Measurements from ENCODE around the gene FAM72A. TPM values are rescaled to one million over a fixed set of nuclear protein-coding genes. Genes with fewer than 3 reads are reported as not detected.
"Not testable (repeated sequence)": the region's sequence is repeated elsewhere in the genome, so short reads cannot be mapped to it uniquely, and the experiment has no call there.

FAM72A gene
- total RNA-seq, 2 donors from 2014 or later: 1.5 TPM; not detected in 1

DNA sequence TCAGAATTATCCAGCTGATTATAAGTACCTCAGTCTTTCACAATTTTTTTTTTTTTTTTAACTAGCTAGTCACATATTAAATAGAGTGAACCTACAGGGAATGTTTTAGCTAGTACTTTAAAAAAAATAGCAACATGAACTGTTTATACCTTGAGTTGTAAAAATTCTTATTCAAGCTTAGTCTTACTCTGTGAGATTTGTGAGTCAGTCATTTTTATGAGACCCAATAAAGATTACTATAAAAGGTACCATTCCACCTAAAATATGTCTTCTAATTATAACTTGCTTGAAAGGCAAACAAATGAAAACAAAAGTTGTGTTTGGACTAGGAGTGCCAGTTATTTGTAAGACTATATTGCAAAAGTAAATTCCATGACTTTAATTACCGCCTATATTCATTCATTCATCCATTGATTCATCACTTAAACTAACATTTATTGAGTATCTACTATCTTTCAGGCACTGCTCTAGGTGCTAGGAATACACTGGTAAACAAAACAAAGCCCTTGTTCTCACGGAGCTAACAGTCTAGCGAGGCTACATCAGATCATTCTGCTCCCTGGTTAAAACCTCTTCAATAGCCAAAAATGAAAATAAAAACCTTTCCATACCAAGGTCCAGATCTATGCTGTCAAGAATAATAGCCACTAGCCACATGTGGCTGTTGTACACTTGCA lies 5.8 kb downstream of the FAM72A start:
- ATAC-seq; H3K4me1 Mint-ChIP-seq; H3K9me3 ChIP-seq (ENCODE audit: control insufficient read depth, low read length, poor library complexity, severe bottlenecking); H3K27ac Mint-ChIP-seq; DNase-seq; H3K4me3 Mint-ChIP-seq; H3K27me3 Mint-ChIP-seq; H3K36me3 Mint-ChIP-seq (ENCODE audit: low read depth): not testable (repeated sequence)

DNA sequence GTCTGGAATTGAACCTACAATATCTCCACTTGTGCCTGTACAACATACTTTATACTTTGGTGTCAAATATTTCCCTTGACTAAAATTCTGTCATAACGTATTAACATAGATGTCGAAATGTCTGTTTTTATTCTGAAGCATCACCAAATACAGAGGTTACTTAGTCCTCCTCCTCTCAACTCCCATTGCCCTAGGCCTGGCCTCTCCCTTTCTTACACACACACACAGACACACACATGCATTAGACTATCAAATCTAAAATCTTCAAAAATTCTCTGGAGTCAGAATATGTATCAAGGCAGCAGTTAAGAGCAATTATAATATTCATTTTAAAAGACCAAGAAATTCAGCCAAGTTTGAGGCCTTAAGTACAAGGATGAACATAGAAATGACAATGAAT lies 7.5 kb downstream of the FAM72A start:
- not testable (repeated sequence) for ATAC-seq; H3K27me3 Mint-ChIP-seq; H3K9me3 ChIP-seq (ENCODE audit: control insufficient read depth, low read length, poor library complexity, severe bottlenecking); DNase-seq; H3K4me1 Mint-ChIP-seq; H3K36me3 Mint-ChIP-seq (ENCODE audit: low read depth); H3K27ac Mint-ChIP-seq; H3K4me3 Mint-ChIP-seq

DNA sequence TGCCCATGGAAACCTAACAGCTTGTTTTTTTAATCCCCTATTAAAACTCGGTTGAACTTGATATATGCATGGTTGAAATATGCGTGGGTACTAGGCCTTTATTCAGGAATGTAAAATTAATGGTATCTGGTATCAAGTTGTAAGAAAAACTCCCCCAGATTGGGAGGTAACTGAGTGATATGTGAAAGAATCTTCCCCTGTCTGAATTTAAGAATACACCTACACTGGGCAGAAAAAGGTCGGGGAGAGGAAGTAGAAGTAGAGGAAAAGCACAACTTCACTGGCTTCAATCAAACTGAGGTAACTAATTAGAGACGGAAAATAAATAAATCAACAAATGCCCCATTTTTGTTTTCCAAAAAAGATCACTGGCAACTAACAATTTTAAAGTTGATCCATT lies 15.8 kb downstream of the FAM72A start:
- H3K36me3 Mint-ChIP-seq (ENCODE audit: low read depth); H3K4me3 Mint-ChIP-seq; H3K27ac Mint-ChIP-seq; H3K9me3 ChIP-seq (ENCODE audit: control insufficient read depth, low read length, poor library complexity, severe bottlenecking); H3K27me3 Mint-ChIP-seq; DNase-seq; H3K4me1 Mint-ChIP-seq; ATAC-seq: not testable (repeated sequence)

DNA sequence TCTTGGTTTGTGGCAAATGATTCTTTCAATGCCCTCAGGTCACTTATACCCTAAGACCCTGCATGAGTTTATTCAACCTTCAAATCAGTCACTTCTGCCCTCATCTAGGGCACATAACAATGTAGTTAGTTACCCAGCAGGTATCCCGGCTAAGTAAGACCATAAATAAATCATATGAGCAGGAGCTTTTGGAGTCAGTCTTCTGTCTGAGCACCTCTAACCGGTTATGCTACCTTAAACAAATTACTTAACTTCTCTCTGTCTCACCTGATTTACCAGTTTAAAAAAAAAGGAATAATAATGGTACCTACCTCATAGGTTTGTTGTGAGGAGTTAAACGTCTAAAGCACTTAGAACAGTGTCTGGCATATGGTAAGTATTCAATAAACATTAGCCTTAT lies 16.9 kb downstream of the FAM72A start:
- ATAC-seq, H3K4me3 Mint-ChIP-seq: not testable (repeated sequence)

DNA sequence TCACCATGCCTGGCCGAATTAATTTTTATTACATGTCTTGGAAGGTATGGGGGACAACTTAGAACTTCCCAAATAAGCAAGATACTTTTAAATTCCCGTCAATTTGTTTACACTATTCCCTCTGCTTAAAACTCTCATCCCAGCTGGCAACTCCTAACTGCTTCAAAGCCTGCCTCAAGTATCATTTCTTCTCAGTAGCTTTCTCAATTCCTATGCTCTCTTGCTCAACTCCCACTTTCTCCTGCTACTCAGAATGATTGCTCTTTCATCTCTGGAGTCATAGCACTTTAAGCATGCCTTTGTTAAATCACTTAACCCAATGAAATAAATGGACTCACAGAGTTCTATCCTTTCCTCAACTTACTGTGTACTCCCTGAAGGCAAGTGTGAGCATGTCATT lies 18.9 kb downstream of the FAM72A start:
- H3K9me3 ChIP-seq (ENCODE audit: control insufficient read depth, low read length, poor library complexity, severe bottlenecking); H3K36me3 Mint-ChIP-seq (ENCODE audit: low read depth); H3K4me3 Mint-ChIP-seq; H3K27ac Mint-ChIP-seq; H3K27me3 Mint-ChIP-seq; H3K4me1 Mint-ChIP-seq; DNase-seq; ATAC-seq: not testable (repeated sequence)

More for the DNA sequence above, 16.9 kb downstream of the FAM72A start:
- not testable (repeated sequence) for H3K9me3 ChIP-seq (ENCODE audit: control insufficient read depth, low read length, poor library complexity, severe bottlenecking); H3K36me3 Mint-ChIP-seq (ENCODE audit: low read depth); H3K27me3 Mint-ChIP-seq; DNase-seq; H3K4me1 Mint-ChIP-seq; H3K27ac Mint-ChIP-seq

DNA sequence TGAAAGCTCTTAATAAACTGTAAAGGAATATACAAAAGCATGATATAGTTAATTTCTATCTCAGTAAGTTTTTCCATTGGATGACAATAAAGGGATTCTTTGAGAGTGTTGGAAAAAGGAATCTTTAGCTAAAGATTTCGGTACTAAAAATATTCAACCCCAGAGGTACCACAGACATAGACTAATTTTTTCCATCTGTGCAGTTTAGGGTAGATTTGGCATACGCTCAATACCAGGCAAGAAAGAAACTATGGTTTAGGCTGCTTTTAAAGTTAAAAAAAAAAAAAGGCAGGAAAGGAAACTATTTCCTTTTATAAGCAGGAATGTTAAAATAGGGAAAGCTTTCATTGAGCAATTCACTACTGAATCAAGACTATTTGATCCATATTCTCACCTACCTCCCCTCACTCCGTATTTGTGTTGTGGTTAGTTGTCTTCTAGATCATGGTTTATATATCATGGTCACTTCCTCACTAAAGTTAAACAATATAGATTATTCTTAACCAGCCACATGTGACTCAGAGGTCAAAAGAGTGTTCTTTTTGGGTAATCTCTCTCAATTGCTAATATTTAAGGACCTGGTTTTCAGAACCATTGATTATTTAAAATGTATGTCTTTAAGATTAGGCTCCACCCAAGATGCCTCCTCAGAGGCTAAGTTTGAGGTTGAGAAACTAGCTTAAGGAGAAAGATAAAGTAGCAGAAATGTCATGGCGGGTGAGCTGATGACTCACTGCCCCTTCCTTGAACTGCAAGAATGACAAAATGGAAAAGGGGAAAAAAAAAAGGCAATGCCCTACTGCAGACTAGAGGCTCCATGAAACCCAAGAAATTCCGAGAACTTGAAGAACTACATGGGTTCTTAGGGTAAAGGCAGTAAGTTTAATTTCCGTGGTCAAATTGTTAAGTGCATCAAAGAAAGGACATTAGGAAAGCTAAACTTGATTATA lies 20.0 kb downstream of the FAM72A start:
- not testable (repeated sequence) for H3K4me1 Mint-ChIP-seq; H3K27me3 Mint-ChIP-seq; H3K4me3 Mint-ChIP-seq; H3K36me3 Mint-ChIP-seq (ENCODE audit: low read depth); ATAC-seq; DNase-seq; H3K9me3 ChIP-seq (ENCODE audit: control insufficient read depth, low read length, poor library complexity, severe bottlenecking); H3K27ac Mint-ChIP-seq

DNA sequence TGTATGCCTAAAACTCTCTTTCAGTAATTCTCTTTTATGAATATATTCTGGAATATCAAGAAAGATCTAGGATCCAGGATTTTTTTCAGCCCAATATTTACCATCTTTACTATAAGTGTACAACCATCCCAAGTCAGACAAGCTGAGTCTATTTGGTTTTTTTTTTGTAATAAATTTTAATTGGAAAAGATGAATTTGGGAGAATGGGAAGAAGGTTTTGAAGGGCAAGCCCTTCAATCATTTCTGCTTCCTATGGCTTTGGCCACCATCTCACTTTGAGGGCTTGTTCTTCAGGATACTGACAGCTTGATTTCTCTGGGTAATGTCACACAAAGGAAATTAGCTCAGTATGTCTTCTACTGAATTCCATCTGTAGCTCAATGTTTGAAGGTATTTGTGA lies 23.0 kb downstream of the FAM72A start:
- H3K9me3 ChIP-seq (ENCODE audit: control insufficient read depth, low read length, poor library complexity, severe bottlenecking); DNase-seq; H3K27me3 Mint-ChIP-seq; H3K27ac Mint-ChIP-seq; H3K36me3 Mint-ChIP-seq (ENCODE audit: low read depth); H3K4me1 Mint-ChIP-seq; ATAC-seq; H3K4me3 Mint-ChIP-seq: not testable (repeated sequence)

DNA sequence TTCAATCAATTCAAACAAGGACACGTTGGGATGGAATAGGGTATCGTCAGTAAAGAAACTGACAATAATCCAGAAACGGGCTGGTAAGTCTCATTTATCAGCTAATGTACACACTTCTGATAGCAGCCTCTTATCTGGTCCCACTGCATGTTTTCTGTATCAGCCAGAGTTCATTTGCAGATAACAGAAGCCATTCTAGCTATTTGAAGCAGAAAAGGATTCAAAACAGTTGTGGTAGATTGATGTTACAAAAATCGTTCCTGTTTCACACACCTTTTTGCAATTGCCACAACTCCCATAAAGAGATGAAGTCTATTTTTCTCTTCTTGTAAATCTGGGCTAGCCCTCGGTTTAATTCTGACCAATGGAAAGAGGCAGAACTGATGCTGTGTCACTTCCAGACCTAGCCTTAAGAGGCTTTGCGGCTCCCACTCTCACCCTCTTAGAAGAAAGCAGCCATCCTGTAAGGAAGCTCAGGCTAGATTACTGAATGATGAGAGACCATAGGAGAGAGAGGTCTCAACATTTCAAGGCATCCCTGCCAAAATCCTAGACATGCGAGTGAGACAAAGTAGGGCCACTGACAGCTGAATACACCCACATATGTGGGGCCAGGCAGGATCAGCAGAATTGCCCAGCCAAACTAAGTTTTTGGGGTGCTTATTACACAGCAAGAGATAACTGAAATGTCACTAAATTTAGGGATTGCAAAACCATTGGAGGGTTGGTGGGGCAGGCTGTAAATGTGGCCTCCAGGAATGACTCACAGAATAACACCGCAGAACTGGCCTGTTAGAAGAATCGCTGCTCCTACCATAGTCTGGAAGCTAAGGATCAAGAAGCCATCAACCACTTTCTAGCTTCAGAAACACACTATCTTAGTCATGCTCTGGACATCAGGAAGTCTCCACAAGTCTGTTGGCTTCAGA lies 24.3 kb downstream of the FAM72A start:
- not testable (repeated sequence) for H3K4me3 Mint-ChIP-seq, ATAC-seq

DNA sequence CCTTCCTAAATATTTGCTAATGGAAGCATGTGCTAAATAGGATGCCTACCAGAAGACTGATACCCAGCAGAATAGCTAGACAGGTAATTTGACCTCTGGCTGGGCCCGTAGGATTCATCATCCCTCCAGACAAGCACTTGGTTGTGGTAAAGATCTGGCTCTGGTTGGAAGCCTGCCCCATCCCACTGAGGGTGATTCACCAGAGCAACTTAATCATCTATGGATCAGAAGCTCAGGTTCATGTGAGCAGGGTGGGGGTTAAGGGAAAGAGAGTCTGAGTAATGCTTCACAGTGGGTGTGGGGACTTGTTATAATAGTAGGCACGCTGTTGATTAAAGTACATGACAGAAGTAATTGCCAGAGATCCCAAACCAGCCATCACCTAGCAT lies 26.5 kb downstream of the FAM72A start:
- H3K4me1 Mint-ChIP-seq; H3K27ac Mint-ChIP-seq; ATAC-seq; H3K27me3 Mint-ChIP-seq; H3K4me3 Mint-ChIP-seq; H3K36me3 Mint-ChIP-seq (ENCODE audit: low read depth); H3K9me3 ChIP-seq (ENCODE audit: control insufficient read depth, low read length, poor library complexity, severe bottlenecking); DNase-seq: not testable (repeated sequence)

More for the DNA sequence above, 24.3 kb downstream of the FAM72A start:
- H3K36me3 Mint-ChIP-seq (ENCODE audit: low read depth); H3K4me1 Mint-ChIP-seq; H3K9me3 ChIP-seq (ENCODE audit: control insufficient read depth, low read length, poor library complexity, severe bottlenecking); H3K27me3 Mint-ChIP-seq; H3K27ac Mint-ChIP-seq; DNase-seq: not testable (repeated sequence)

DNA sequence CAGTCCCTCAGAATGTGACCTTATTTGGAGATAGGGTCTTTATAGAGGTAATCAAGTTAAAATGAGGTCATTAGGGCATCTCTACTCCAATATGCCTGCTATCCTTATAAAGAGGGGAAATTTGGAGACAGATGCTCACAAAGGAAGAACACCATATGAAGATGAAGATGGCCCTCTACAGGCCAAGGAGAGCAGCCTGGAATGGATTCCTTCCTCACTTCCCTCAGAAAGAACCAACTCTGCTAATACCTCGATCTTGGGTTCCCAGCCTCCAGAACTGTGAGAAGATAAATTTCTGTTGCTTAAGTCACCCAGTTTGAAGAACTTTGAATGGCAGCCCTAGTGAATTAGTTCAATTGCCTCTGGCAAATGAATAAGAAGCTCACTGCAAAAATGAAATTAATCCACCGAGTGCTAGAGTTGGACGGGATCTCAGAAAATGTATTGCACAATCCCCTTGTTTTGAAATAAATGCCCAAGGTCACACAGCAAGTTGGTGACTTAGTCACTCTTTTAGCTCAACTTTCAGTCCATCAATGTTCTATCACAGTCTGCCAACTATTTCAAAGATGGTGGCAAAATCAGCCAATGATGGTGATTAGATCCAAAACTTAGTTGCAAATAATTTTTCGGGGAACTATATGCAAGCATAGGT lies 27.1 kb downstream of the FAM72A start:
- not testable (repeated sequence) for H3K36me3 Mint-ChIP-seq (ENCODE audit: low read depth); H3K27ac Mint-ChIP-seq; ATAC-seq; H3K4me3 Mint-ChIP-seq; DNase-seq; H3K9me3 ChIP-seq (ENCODE audit: control insufficient read depth, low read length, poor library complexity, severe bottlenecking); H3K4me1 Mint-ChIP-seq; H3K27me3 Mint-ChIP-seq

DNA sequence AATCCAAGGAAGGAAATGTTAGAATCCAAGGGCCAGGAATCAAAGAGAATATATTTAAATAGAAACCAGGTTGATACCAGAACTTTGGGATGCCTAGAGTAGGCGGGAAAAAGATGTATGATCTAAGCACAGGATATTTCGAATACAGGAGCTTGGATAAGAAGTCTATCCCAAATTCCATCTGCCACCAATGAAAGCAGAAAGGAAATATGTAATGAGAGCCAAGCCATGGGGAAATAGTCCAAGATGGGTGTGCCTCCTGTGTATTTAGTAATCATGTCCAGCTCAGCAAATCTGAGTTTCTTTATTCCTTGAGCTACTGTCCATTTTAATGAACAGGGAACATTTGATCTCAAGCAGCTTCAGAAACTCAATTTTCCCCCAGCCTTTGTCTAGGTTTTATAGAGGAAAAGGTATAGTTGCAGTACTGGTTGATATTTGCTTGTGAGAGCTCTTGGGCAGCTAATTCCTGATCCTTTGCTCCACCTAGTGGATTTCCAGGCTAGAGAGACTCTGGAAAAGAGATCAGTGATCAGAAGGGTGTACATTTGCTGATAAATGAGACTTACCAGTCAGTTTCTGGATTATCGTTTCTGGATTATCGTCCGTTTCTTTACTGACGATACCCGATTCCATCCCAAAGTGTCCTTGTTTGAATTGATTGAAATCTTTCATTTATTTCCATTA lies 28.3 kb downstream of the FAM72A start:
- H3K27ac Mint-ChIP-seq; H3K4me3 Mint-ChIP-seq; ATAC-seq; H3K36me3 Mint-ChIP-seq (ENCODE audit: low read depth); H3K9me3 ChIP-seq (ENCODE audit: control insufficient read depth, low read length, poor library complexity, severe bottlenecking); H3K27me3 Mint-ChIP-seq; DNase-seq; H3K4me1 Mint-ChIP-seq: not testable (repeated sequence)

DNA sequence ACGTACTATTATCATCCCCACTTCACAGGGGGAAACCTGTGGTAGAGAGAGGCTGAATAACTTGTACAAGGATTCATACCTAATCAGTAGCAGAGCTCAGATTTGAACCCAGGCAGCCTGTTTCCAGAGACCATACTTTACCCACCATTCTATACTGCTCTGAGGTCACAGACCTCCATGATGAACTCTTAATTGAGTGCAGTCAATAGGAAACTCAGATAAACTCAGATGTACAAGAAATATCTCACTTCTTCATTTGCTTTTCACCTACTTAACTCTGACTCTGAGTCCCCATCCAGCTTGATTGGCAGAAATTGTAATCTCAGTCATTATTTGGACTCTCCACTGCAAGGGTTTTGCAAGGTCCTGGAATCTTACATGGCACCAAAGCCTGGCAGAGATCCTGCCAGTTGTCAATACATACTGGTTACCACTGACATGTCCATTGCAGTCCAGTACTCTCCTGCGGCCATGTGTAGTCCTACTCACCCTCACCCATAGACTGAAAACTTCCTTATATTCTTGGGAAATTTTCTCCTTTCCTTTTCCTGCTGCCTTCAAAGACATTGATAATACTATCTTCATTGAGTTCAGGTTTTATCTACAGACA lies 29.4 kb downstream of the FAM72A start:
- ATAC-seq; H3K27me3 Mint-ChIP-seq; H3K9me3 ChIP-seq (ENCODE audit: control insufficient read depth, low read length, poor library complexity, severe bottlenecking); H3K36me3 Mint-ChIP-seq (ENCODE audit: low read depth); H3K4me1 Mint-ChIP-seq; H3K4me3 Mint-ChIP-seq; DNase-seq; H3K27ac Mint-ChIP-seq: not testable (repeated sequence)

Data from T-helper 17 cell (primary cell).